Kidney capillary endothelial cell (primary cell): ENCODE measurements around the gene TMEM145.
"Not testable (repeated sequence)": the region's sequence is repeated elsewhere in the genome, so short reads cannot be mapped to it uniquely, and the experiment has no call there.

Source experiments
- DNase-seq: peaks from one replicate; pipeline ENCODE4 v3.0.0-alpha.2; 2018; ENCODE audit warnings: low spot score

Gene TMEM145

DNA sequence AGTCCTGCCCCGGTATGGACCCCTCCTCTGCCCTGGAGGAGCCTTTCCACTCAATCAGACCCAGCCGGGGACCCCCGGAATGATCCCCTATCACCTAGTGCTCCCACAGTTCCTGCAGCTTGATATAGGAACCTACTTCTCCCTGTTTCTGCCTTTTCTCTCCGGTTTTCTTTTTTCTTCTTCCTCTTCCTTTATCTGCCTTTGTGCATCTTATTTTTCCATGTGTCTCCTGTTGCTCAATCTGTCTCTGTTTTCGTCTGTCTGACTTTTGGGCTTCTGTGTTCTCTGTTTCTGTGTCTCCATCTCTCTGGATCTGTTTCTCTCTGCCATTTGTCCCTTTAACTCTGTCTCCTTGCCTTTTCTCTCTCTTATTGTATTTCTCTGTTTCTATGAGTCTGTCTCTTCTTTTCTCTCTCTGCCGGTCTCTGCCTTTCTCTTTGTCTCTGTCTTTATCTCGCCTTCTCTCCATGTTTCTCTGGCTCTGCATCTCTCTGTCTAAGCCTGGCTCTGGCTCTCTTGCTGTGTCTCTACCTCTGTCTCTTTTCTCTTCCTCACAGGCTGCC lies 22.3 kb downstream of the TMEM145 start:
- no peak for DNase-seq

DNA sequence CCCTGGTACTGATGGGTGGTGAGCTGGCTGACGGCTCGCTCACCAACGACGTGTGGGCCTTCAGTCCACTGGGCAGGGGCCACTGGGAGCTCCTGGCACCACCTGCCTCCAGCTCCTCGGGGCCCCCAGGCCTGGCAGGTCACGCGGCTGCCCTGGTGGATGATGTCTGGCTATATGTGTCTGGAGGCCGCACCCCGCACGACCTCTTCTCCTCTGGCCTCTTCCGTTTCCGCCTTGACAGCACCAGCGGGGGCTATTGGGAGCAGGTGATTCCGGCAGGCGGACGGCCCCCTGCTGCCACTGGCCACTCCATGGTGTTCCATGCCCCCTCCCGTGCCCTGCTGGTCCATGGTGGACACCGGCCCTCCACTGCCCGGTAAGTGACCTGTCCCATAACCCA lies 22.9 kb downstream of the TMEM145 start:
- no peak for DNase-seq

DNA sequence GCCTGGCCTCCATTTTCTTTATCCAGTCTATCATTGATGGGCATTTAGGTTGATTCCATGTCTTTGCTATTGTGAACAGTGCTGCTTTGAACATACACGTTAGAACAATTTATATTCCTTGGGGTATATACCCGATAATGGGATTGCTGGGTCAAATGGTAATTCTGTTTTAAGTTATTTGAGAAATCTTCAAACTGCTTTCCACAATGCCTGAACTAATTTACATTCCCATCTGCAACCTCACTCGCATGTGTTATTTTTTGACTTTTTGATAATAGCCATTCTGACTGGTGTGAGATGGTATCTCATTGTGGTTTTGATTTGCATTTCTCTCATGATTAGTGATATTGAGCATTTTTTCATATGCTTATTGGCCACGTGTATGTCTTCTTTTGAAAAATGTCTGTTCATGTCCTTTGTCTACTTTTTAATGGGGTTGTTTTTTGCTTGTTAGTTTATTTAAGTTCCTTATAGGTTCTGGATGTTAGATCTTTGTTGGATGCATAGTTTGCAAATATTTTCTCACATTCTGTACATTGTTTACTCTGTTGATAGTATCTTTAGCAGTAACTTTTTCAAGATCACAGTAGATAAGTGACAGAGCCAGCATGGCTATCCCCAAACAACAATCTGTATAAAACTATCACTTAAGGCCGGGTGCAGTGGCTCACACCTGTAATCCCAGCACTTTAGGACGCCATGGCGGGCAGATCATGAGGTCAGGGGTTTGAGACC lies 26.2 kb downstream of the TMEM145 start:
- DNase-seq, result not testable (repeated sequence)

DNA sequence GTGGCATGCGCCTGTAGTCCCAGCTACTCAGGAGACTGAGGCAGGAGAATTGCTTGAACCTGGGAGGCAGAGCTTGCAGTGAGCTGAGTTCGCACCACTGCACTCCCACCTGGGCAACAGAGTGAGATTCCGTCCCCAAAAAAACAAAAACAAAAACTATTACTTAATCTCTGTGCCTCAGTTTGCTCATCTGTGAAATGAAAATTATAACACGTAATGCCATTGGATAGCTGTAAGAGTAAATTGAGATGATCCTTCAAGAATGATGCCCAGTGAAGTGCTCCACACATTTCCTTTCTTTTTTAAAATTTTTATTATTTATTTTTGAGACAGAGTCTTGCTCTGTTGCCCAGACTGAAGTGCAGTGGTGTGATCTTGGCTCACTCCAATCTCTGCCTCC lies 26.8 kb downstream of the TMEM145 start:
- DNase-seq, result not testable (repeated sequence)

DNA sequence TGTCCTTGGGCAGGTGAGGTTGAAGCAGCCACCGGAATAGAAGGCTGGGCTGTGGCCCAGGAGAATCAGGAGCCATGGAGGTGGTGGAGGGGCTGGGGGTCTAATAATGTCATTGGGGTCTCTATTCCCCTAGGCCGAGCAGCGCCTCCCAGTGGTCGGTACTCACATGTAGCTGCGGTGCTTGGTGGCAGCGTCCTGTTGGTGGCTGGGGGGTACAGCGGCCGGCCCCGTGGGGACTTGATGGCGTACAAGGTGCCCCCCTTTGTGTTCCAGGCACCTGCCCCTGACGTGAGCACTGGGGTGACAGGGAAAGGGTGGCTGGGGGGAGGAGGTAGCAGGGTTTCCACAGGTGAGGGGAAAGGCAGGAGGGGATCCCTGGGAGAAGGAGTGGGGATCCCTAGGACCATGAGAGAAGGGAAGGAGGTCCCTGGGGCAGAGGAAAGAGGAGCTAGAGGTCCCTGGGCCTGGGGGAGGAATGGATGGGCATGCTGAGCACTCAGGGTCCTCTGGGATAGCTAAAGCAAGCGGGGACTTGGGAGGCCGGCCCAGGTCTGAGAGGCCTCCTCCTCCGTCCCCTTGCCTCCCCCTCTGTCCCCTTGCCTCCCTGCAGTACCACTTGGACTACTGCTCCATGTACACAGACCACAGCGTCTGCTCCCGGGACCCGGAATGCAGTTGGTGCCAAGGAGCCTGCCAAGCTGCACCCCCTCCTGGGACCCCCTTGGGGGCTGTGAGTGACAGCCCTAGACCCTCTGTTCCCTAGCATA lies 30.4 kb downstream of the TMEM145 start:
- DNase-seq, result no peak

DNA sequence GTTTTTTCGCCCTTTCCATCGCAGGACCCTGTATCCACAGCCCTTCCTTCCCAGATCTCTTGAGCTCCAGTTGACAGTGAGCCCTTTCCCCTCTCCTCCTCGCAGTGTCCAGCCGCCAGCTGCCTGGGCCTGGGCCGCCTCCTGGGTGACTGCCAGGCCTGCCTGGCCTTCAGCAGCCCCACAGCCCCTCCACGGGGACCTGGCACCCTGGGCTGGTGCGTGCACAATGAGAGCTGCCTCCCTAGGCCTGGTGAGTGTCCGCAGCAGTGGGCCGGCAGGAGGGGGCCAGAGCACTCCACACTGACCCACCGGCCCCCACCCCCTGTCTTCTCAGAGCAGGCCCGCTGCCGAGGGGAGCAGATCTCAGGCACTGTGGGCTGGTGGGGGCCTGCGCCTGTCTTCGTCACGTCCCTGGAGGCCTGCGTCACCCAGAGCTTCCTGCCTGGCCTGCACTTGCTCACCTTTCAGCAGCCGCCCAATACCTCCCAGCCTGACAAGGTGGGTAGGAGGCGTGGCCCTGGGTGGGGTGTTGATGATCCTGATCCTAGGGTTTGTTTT lies 31.3 kb downstream of the TMEM145 start:
- DNase-seq, result no peak

DNA sequence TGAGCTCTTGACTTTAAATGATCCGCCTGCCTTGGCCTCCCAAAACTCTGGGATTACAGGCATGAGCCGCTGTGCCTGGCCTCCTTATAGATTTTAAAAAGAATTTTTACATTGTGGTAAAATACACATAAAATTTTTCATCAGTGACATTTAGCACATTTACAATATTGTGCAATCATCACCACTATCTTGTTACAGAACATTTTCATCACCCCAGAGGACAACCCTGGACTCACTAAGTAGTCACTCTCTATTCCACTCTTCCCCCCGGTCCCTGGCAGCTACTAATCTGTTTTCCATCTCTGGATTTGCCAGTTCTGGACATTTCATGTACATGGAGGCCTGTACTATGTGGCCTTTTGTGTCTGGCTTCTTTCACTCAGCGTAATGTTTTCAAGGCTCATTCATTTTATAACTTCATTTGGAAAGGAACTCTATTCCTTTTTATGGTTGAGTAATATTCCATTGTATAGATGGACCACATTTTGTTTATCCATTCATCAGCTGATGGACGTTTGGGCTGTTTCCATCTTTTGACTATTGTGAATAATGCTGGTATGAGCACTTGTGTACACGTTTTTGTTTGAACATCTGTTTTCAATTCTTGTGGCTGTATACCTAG lies 32.2 kb downstream of the TMEM145 start:
- DNase-seq, result no peak

DNA sequence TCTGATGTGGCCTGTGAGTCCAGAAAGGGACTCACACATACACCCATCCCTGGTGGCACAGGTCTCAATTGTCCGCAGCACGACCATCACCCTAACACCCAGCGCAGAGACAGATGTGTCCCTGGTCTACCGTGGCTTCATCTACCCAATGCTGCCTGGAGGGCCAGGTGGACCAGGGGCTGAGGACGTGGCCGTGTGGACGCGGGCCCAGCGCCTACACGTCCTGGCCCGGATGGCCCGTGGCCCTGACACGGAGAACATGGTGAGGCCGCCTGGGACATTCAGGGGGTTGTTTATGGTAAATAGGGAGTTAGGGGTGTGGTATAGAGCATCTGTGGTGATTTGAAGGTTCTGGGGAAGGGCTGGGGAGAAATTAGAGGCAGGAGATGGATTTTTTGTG lies 35.1 kb downstream of the TMEM145 start:
- no peak for DNase-seq

DNA sequence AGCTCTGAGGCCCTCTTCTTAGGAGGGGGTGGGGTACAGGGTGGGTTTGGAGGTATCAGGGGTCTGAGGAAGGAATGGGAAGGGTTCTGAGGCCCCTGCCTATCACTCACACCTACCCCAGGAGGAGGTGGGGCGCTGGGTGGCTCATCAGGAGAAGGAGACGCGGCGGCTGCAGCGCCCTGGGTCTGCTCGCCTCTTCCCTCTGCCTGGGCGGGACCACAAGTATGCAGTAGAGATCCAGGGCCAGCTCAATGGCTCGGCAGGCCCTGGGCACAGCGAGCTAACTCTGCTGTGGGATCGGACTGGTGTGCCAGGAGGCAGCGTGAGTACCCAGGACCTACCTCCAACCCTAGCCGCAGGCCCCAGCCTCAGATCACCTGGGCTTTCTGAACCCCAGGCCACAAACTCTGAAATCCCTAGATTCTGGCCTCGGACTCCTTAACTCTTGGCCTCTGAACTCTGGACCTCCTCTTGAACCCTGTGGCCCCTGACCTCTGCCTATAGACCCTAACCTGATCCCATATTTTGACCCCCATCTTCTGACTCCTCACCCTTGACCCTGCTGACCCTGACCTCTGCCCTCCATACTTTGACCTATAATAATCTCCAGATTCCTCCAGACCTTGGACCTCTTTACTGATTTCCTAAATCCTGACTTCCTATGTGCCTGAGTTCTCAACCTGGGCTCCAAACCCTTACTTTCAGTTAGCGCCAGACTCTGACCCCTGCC lies 36.4 kb downstream of the TMEM145 start:
- no peak for DNase-seq

DNA sequence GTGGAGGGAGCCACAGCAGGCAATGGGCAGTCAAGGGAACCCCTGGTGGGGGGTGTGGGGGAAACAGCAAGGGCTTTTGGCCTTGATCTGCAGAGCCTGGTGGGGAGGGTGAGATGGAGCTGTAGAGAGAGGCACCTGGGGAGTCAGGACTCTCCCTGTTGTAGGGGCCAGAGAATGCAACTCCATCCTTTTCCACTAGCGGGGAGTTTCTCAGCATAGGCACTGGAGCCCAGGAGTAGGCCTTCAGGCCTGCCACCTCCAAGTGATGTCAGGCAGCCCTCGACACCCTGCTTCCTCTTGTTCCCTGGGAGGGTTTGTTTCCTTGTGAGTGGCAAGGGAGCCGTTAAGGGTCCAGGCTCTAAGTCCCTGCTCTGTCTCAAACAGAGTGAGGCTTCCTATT lies 37.3 kb downstream of the TMEM145 start:
- no peak for DNase-seq

DNA sequence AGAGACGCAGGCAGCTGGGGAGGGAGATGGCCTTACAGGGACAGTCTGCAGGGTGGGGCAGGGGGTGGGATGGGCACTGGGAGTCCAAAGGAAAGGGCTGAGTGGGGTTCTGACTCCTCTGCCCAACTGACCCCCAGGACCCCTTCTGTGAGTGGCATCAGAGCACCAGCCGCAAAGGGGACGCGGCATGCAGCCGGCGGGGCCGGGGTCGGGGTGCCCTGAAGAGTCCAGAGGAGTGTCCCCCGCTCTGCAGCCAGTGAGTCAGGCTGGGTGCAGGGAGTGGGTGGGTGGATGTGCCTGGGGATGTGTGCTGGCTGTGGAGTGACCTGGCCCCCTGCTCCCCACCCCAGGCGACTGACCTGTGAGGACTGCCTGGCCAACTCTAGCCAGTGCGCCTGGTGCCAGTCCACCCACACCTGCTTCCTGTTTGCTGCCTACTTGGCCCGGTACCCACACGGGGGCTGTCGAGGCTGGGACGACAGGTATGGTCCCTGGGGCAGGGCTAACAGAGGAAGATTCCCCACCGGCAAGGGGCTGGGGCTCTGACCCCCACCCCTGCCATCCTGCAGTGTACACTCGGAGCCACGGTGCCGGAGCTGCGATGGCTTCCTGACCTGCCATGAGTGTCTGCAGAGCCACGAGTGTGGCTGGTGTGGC lies 38.1 kb downstream of the TMEM145 start:
- DNase-seq, result no peak

DNA sequence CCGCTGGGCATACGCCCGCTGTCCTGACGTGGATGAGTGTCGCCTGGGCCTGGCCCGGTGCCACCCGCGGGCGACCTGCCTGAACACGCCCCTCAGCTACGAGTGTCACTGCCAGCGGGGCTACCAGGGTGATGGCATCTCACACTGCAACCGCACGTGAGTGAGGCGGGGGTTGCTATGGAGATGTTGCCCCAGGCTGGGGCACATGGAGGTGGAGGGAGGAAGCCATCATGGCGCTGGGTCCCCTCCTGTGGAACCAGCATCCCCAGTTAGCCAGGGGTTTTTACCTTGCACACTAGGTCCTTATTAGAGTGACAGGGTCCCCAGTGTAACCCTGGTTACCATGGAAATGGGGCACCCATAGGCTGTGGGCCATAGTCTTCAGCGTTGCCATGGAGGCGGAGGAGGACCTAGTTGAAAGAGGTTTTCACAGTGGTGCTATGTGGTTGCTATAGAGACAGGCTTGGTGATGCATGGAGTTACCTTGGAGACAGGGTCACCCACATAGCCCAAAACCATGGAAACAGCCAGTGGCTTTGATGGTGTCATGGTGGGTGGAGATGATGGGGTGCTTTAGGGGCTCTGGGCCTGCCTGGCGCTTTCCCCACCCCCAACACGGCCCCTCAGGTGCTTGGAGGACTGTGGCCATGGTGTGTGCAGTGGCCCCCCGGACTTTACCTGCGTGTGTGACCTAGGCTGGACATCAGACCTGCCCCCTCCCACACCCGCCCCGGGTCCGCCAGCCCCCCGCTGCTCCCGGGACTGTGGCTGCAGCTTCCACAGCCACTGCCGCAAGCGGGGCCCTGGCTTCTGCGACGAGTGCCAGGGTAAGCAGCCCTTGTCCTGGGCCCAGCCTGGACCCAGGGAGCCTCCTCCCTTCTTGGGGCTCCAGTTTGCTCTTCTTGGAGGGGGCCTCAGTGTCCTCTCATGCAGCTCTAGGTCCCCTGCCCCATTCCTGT lies 39.5 kb downstream of the TMEM145 start:
- no peak for DNase-seq

DNA sequence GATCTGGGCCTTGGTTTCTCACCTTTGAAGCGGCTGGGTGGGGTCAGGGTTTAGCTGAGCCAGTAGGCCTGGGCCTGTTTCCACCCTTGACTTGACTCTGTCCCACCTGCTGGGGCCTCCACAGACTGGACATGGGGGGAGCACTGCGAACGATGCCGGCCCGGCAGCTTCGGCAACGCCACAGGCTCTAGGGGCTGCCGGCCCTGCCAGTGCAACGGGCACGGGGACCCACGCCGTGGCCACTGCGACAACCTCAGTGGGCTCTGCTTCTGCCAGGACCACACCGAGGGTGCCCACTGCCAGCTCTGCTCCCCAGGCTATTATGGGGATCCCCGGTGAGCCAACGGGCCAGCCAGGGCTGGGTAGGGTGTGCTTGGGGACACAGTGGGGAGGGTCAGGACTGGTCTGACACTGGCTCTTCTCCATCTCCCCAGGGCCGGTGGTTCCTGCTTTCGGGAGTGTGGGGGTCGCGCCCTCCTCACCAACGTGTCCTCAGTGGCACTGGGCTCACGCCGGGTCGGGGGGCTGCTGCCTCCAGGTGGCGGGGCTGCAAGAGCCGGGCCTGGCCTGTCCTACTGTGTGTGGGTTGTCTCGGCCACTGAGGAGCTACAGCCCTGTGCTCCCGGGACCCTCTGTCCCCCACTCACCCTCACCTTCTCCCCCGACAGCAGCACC lies 40.4 kb downstream of the TMEM145 start:
- DNase-seq, result no peak

DNA sequence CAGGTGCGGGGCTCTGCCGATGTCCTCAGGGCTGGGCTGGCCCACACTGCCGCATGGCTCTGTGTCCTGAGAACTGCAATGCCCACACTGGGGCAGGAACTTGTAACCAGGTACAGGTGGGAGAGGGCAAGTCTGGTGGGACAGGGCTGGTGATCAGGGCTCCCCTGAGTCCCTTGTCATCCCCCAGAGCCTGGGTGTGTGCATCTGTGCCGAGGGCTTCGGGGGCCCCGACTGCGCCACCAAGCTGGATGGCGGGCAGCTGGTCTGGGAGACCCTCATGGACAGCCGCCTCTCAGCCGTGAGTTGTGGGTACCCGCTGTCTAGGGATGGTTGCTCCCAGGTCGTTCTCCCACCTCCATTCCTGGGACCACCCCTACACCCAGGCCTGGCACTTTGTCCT lies 42.8 kb downstream of the TMEM145 start:
- DNase-seq, result no peak

DNA sequence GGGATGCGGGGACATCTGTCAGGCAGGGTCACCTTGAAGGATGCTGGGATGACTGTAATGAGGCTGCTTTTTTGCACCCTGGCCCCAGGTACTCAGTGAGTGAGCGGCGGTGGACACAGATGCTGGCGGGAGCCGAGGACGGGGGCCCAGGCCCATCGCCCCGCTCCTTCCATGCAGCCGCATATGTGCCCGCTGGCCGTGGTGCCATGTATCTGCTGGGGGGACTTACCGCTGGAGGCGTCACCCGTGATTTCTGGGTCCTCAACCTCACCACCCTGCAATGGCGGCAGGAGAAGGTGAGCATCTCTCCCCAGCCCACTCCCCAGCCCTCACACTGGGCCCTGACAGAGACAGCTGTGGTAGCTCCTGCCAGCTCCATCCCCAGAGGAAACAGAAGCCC lies 43.6 kb downstream of the TMEM145 start:
- DNase-seq, result no peak

DNA sequence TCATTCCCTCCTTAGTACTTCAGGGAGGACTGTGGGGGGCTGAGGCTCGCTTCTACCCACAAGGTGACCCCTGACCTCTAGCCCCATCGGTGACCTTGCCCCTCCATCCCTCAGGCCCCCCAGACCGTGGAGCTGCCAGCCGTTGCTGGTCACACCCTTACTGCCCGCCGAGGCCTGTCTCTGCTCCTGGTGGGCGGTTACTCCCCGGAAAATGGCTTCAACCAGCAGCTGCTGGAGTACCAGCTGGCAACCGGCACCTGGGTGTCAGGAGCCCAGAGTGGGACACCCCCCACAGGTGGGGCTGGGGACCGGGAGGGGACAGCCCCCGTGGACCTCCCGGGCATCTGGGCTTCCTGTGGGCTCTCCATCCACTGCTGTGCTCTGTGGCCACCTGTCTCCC lies 44.2 kb downstream of the TMEM145 start:
- no peak for DNase-seq

DNA sequence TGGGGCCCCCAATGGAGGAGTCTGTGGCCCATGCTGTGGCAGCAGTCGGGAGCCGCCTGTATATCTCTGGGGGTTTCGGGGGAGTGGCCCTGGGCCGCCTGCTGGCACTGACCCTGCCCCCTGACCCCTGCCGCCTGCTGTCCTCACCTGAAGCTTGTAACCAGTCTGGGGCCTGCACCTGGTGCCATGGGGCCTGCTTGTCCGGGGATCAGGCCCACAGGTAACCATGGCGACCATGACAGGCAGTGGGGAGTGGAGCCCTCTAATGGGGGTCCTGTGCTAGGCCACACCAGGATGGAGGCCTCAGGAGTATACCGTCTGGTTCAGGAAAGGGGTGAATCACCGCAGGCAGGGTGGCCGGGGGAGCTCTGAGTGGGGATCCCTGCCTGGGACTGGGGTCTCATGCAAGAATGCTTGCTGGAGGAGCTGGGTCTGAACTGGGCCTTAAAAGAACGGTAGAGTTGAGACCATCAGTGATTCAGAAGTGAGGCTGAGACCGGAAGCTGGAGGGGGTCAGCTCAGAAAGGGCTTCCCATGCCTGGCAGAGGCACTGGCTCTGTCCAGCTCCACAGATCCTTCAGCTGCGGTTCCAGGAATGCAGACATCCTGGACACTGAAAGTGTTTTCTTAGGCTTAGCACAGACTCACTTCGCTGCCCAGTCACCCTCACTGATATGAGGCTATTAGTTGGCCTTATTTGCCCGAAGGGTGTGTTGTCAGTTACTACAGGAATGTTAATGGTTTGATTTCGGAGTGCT lies 47.9 kb downstream of the TMEM145 start:
- no peak for DNase-seq

DNA sequence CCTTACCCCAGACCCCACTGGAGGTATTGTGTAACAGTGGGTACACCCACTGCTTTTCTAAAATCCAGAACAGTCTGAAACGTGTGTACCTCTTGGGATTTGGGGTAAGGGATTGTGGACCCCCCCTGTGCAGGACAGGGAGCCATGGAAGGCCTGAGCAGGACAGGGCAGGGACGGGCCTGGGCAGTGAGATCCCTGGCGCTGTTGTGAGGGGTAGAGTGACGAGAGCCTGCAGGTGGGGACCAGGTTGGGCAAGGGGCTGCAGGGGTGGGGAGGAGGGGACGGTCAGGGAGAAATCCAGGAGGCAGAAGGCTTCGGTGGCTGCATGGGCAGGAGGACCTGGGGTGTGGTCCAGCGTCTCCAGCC lies 48.4 kb downstream of the TMEM145 start:
- DNase-seq, result no peak

DNA sequence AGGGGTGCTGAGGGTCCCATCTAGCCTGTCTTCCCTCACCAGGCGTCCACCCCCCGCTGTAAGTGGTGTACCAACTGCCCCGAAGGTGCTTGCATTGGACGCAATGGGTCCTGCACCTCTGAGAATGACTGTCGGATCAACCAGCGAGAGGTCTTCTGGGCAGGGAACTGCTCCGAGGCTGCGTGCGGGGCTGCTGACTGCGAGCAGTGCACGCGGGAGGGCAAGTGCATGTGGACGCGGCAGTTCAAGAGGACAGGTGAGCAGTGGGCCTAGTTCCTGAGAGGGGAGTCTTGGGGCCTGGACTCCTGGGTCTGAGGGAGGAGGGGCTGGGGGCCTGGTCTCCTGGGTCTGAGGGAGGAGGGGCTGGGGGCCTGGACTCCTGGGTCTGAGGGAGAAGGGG lies 49.2 kb downstream of the TMEM145 start:
- DNase-seq, result no peak
